GM12864 (cell line): Measurements from ENCODE around the gene RHOT2.

Experiments used
- DNase-seq: peaks from one replicate; pipeline ENCODE4 v3.0.0-alpha.2; 2011; ENCODE audit warnings: low read depth
- H3K4me3 ChIP-seq: 2 replicates; pipeline ENCODE4 v1.5.1; 2011; ENCODE audit warnings: mild to moderate bottlenecking, low read depth, low read length, control low read depth
- CTCF ChIP-seq: IDR thresholded peaks from 2 replicates; pipeline ENCODE4 v1.5.1; 2011; ENCODE audit warnings: low read depth, mild to moderate bottlenecking, moderate library complexity, low read length, control low read depth, inconsistent platforms; ENCODE audit errors: missing control alignments

RHOT2 gene

DNA sequence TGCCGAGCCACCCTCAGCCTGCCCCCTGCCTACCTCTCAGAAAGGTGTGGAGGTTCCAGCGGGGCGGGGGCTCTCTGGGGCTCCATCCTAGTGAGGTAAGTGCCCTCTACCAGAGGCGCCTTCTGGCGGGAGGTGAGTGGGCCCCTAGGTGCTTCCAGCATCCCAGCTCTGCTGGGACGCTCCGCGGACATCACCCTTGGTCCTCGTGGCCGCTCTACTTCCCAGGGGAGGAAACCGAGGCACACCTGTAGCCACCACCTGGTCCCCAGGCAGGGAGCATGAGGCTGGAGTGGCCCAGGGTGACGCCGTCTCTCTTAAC, 24.9 kb upstream of the RHOT2 start:
- DNase-seq: no peak
- H3K4me3 ChIP-seq: peak overlapping the region; percentile 79
- TF ChIP-seq CTCF: no peak

DNA sequence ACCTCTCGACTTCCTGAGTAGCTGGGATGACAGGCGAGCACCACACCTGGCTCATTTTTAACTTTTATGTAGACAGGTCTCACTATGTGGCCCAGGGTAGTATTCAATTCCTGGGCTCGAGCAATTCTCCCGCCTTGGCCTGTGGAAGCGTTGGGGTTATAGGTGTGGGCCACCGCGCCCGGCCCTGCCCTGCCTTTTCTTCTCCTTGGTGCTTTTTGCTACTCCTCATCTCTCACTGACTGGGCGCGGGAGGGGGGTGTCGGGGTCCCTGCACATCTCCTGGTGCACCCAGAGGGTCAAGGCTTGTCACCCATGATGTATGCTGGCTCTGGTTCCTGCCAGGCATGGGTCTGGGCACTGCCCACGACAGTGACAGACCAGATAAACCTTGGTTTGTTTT, 23.4 kb upstream of the RHOT2 start:
- no peak for DNase-seq
- no peak overlapping the region for H3K4me3 ChIP-seq
- no peak for TF ChIP-seq CTCF

- no peak overlapping the region for H3K4me3 ChIP-seq
- no peak for DNase-seq
- TF ChIP-seq CTCF: no peak
Observed at GRCh38 chr16:645852-646678, 21.9 kb upstream of the RHOT2 start.

- no peak overlapping the region for H3K4me3 ChIP-seq
- DNase-seq: no peak
- no peak for TF ChIP-seq CTCF
Observed at GRCh38 chr16:646679-647172, 21.2 kb upstream of the RHOT2 start.

GRCh38 chr16:647173-647902, 20.6 kb upstream of the RHOT2 start:
- H3K4me3 ChIP-seq: peak overlapping the region; percentile 86
- no peak for DNase-seq
- no peak for TF ChIP-seq CTCF

- peak; percentile 75 for TF ChIP-seq CTCF
- DNase-seq: no peak
- H3K4me3 ChIP-seq: peak overlapping the region; percentile 86
Observed at GRCh38 chr16:648071-648780, 19.7 kb upstream of the RHOT2 start.
